Stimulated activated CD4-positive, alpha-beta T cell treated with anti-CD3 and anti-CD28 coated beads, Interleukin-15, amount 100 ng/mL, for 24 hours (primary cell): ENCODE results near the gene FADD.
"Not testable (repeated sequence)": the region's sequence is repeated elsewhere in the genome, so short reads cannot be mapped to it uniquely, and the experiment has no call there.

Experiments used
- DNase-seq: peaks from one replicate; pipeline ENCODE4 v3.0.0-alpha.2; 2020

FADD gene

GRCh38 chr11:70205766-70206165, 2.7 kb downstream of the FADD start:
- DNase-seq = peak; percentile 17

GRCh38 chr11:70206226-70206981, 3.3 kb downstream of the FADD start:
- DNase-seq = no peak

- no peak for DNase-seq
Observed at GRCh38 chr11:70206982-70207376, 3.9 kb downstream of the FADD start.

- no peak for DNase-seq
Observed at GRCh38 chr11:70207531-70208131, 4.5 kb downstream of the FADD start.

GRCh38 chr11:70209391-70209912, 6.4 kb downstream of the FADD start:
- DNase-seq = no peak

- no peak for DNase-seq
Observed at GRCh38 chr11:70210051-70210501, 7.0 kb downstream of the FADD start.

- peak; percentile 26 for DNase-seq
Observed at GRCh38 chr11:70210530-70210929, 7.4 kb downstream of the FADD start.

GRCh38 chr11:70212227-70212811, 9.2 kb downstream of the FADD start:
- no peak for DNase-seq

GRCh38 chr11:70217388-70217787, 14.3 kb downstream of the FADD start:
- DNase-seq = not testable (repeated sequence)

GRCh38 chr11:70218076-70218475, 15.0 kb downstream of the FADD start:
- DNase-seq = not testable (repeated sequence)

- DNase-seq = no peak
Observed at GRCh38 chr11:70220136-70220535, 17.0 kb downstream of the FADD start.

- DNase-seq = no peak
Observed at GRCh38 chr11:70220920-70221319, 17.8 kb downstream of the FADD start.

GRCh38 chr11:70225681-70226177, 22.6 kb downstream of the FADD start:
- no peak for DNase-seq

GRCh38 chr11:70226183-70226582, 23.1 kb downstream of the FADD start:
- DNase-seq = no peak

- no peak for DNase-seq
Observed at GRCh38 chr11:70226967-70227366, 23.9 kb downstream of the FADD start.

- DNase-seq = no peak
Observed at GRCh38 chr11:70229737-70230136, 26.6 kb downstream of the FADD start.

GRCh38 chr11:70230151-70230839, 27.2 kb downstream of the FADD start:
- DNase-seq = no peak

- DNase-seq = no peak
Observed at GRCh38 chr11:70230840-70231710, 28.0 kb downstream of the FADD start.

GRCh38 chr11:70233034-70233433, 29.9 kb downstream of the FADD start:
- DNase-seq = no peak

GRCh38 chr11:70233511-70233934, 30.4 kb downstream of the FADD start:
- no peak for DNase-seq

- DNase-seq = no peak
Observed at GRCh38 chr11:70233962-70234361, 30.9 kb downstream of the FADD start.

- DNase-seq = no peak
Observed at GRCh38 chr11:70240337-70240736, 37.2 kb downstream of the FADD start.
